HEK293T (cell line): Measurements from ENCODE around the gene RUVBL2.
"Not testable (repeated sequence)": the region's sequence is repeated elsewhere in the genome, so short reads cannot be mapped to it uniquely, and the experiment has no call there.

Experiments
- CTCF ChIA-PET: fragments of 350-600 bp; formaldehyde crosslinking; extraction: SDS; loops from one replicate; lab custom pipeline; 2021; ENCODE audit warnings: antibody characterized with exemption, inconsistent platforms; lab: Yijun Ruan, JAX
- POLR2A ChIA-PET: fragments of 350-600 bp; formaldehyde crosslinking; extraction: SDS; loops from one replicate; lab custom pipeline; 2020; ENCODE audit warnings: antibody characterized with exemption, inconsistent platforms; lab: Yijun Ruan, JAX
- DNase-seq: peaks from one replicate; pipeline ENCODE4 v3.0.0; 2012; ENCODE audit warnings: mixed read lengths; ENCODE audit errors: extremely low spot score
- BHLHE40 ChIP-seq: fragments of 450-650 bp; IDR thresholded peaks from 2 replicates; pipeline ENCODE4 v1.6.1; 2016; ENCODE audit warnings: mild to moderate bottlenecking, moderate library complexity, borderline replicate concordance
- CTBP1 ChIP-seq: fragments of 450-650 bp; IDR thresholded peaks from 2 replicates; pipeline ENCODE4 v1.6.1; 2016; ENCODE audit warnings: borderline replicate concordance
- ELF4 ChIP-seq: fragments of 450-650 bp; IDR thresholded peaks from 2 replicates; pipeline ENCODE4 v1.6.1; 2017; ENCODE audit warnings: antibody characterized with exemption
- FOXA1 ChIP-seq: fragments of 450-650 bp; IDR thresholded peaks from 2 replicates; pipeline ENCODE4 v1.6.1; 2016; ENCODE audit warnings: mild to moderate bottlenecking
- FOXK2 ChIP-seq: fragments of 450-650 bp; IDR thresholded peaks from 2 replicates; pipeline ENCODE4 v1.6.1; 2016; ENCODE audit warnings: mild to moderate bottlenecking
- FOXM1 ChIP-seq: fragments of 450-650 bp; IDR thresholded peaks from 2 replicates; pipeline ENCODE4 v1.6.1; 2017; ENCODE audit warnings: mild to moderate bottlenecking, borderline replicate concordance
- HDGF ChIP-seq: fragments of 450-650 bp; IDR thresholded peaks from 2 replicates; pipeline ENCODE4 v1.6.1; 2017; ENCODE audit warnings: antibody characterized with exemption, borderline replicate concordance
- L3MBTL2 ChIP-seq: fragments of 450-650 bp; conservative IDR thresholded peaks from 2 replicates; pipeline ENCODE4 v1.6.1; 2016; ENCODE audit warnings: mild to moderate bottlenecking
- LEF1 ChIP-seq: fragments of 450-650 bp; IDR thresholded peaks from 2 replicates; pipeline ENCODE4 v1.6.1; 2017; ENCODE audit warnings: mild to moderate bottlenecking, borderline replicate concordance
- NFRKB ChIP-seq: fragments of 450-650 bp; IDR thresholded peaks from 2 replicates; pipeline ENCODE4 v1.6.1; 2016; ENCODE audit warnings: mild to moderate bottlenecking, moderate library complexity
- SP1 ChIP-seq: fragments of 450-650 bp; IDR thresholded peaks from 2 replicates; pipeline ENCODE4 v1.6.1; 2017
- TARDBP ChIP-seq: fragments of 450-650 bp; IDR thresholded peaks from 2 replicates; pipeline ENCODE4 v1.6.1; 2016
- ZNF384 ChIP-seq: fragments of 450-650 bp; IDR thresholded peaks from 2 replicates; pipeline ENCODE4 v1.6.1; 2016
- TF ChIP-seq, protein P1 (sequence below): fragments of 450-650 bp; IDR thresholded peaks from 2 replicates; pipeline ENCODE4 v1.6.1; 2016

Gene RUVBL2

GRCh38 chr19:49042177-49042576 lies 48.5 kb downstream of the RUVBL2 start:
- POLR2A ChIA-PET, result no interaction called here
- TF ChIP-seq HDGF (no peak), LEF1 (no peak), FOXM1 (no peak), FOXA1 (no peak), TARDBP (no peak), SP1 (no peak), ZNF384 (no peak), NFRKB (no peak), CTBP1 (no peak), BHLHE40 (no peak), L3MBTL2 (no peak), ELF4 (no peak), FOXK2 (no peak)
- TF ChIP-seq, protein P1, sequence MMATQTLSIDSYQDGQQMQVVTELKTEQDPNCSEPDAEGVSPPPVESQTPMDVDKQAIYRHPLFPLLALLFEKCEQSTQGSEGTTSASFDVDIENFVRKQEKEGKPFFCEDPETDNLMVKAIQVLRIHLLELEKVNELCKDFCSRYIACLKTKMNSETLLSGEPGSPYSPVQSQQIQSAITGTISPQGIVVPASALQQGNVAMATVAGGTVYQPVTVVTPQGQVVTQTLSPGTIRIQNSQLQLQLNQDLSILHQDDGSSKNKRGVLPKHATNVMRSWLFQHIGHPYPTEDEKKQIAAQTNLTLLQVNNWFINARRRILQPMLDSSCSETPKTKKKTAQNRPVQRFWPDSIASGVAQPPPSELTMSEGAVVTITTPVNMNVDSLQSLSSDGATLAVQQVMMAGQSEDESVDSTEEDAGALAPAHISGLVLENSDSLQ, result no peak

GRCh38 chr19:49042666-49043065 lies 49.0 kb downstream of the RUVBL2 start:
- POLR2A ChIA-PET, CTCF ChIA-PET, DNase-seq: not testable (repeated sequence)

More at GRCh38 chr19:49042177-49042576, 48.5 kb downstream of the RUVBL2 start:
- no peak for DNase-seq
- CTCF ChIA-PET, result no interaction called here

DNA sequence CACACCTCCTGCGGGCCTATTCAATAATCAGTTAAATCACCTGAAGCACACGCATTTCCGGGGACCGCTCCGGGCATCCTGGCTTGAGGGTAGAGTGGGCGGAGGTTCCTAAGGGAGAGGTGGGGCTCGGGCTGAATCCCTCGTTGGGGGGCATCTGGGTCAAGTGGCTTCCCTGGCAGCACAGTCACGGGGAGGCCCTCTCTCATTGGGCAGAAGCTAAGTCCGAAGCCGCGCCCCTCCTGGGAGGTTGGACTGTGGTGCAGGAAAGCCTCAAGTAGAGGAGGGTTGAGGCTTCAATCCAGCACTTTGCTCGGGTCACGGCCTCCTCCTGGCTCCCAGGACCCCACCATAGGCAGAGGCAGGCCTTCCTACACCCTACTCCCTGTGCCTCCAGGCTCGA lies 49.9 kb downstream of the RUVBL2 start, which contains the start of gene CGB5:
CGB5 (plus strand) TSS at position 301 of the 400 bp plus-strand sequence. CDS start 362 bp downstream, outside the sequence.
- POLR2A ChIA-PET, CTCF ChIA-PET, DNase-seq: not testable (repeated sequence)

GRCh38 chr19:49049011-49049410 lies 55.3 kb downstream of the RUVBL2 start, which contains the start of gene CGB8:
Gene CGB8, minus strand, starts transcription at chr19:49049111. Its CDS starts 372 bp downstream, at chr19:49048739.
- DNase-seq, CTCF ChIA-PET, POLR2A ChIA-PET: not testable (repeated sequence)

GRCh38 chr19:49049834-49050233 lies 56.1 kb downstream of the RUVBL2 start:
- not testable (repeated sequence) for DNase-seq

GRCh38 chr19:49050376-49051033 lies 56.8 kb downstream of the RUVBL2 start:
- POLR2A ChIA-PET, CTCF ChIA-PET, DNase-seq: not testable (repeated sequence)

More at GRCh38 chr19:49049834-49050233, 56.1 kb downstream of the RUVBL2 start:
- CTCF ChIA-PET, POLR2A ChIA-PET: not testable (repeated sequence)

DNA sequence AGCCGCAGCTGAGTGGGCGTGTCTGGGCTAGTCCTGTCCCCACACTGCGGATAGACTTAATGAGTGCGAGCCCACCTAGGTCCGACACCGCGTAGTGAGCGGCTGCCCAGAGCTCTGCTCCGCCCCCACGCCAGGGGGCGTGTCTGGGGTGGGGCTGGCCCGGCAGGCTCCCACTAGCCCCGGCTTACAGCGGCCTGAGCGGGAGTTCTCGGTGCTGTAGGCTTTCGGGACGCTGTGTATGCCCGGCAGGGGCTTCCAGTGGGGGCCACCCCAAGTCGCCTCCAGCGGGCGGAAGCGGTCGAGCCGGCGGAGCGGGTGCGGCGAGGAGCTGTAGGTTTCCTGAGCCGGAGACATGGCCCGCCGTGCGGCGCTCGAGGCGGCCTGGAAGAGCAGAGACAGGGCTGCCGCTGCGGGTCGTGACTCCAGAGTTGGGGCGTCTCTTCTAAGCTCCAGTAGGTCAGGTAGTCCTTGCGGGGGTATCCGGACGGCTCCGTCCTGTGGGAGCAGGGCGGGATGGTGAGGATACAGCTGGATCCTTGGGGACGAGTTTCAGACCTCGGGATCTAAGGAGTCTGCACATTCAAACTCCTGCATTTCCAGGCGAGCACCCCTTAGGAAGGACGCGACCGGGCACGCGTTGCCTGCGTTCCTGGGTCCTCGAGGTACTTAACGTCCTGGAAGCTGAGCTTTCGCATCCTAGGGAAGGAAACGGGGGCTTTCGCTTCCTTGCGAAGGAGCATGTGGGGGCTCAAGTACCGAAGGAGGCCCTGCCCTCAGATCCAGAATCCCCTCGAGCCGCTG lies 62.6 kb downstream of the RUVBL2 start:
- TF ChIP-seq L3MBTL2 (peak; percentile 58), FOXA1 (no peak), SP1 (peak; percentile 42; the same call in 1 of the 2 replicates)
- ChIA-PET POLR2A (interaction anchor here (1.0 to 1.4 kb wide), 5 partner anchors 9 to 64 kb away, joined by 3 to 6 read pairs (median 4); partner anchors contain the start of genes GYS1, NTF4 and RUVBL2), CTCF (interaction anchor here (0.8 to 1.2 kb wide), 4 partner anchors 17 to 63 kb away, joined by 3 to 5 read pairs (median 3); partner anchors contain the start of genes GYS1 and RUVBL2)
- peak; percentile 77 for DNase-seq

DNA sequence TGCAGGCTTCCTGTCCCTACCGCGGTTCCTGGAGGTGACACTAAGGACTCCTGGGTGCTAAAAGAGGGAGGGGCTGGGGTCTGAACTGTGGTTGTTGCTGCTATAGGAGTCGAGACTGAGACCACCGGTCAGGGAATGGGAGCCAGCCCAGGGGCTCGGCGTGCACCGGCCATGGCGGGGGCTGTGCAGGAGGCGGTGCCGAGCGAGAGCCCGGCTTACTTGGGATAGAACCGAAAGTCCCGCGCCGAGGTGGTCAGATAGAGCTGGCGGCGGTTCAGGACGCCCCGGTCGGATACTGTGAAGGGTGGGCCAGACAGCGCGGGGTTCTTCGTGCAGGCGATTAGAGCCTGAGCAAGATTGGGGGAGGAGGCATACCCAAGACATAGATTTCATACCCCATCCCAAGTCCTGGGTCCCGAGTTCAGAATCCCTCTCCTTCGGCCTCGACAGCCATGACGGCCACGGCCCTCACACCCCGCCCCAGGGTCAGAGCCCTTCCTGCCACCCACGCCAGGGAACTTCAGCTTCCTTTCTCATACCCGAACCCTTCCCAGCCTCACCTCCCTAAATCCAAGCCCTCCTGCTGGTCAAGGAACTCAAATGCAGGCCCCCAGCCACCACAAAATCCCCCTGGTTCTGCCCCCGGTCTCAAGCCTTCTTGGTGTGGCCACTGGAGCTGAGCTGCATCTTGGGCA lies 63.4 kb downstream of the RUVBL2 start:
- CTCF ChIA-PET, result interaction anchor here (0.8 to 1.2 kb wide), 4 partner anchors 16 to 64 kb away, joined by 3 to 5 read pairs (median 3); partner anchors contain the start of genes GYS1 and RUVBL2
- POLR2A ChIA-PET, result interaction anchor here (1.2 to 1.4 kb wide), 3 partner anchors 38 to 65 kb away, joined by 3 to 6 read pairs (median 4); partner anchors contain the start of genes GYS1 and RUVBL2

More for the DNA sequence above, 63.4 kb downstream of the RUVBL2 start:
- not testable (repeated sequence) for DNase-seq
